Tibial nerve (tissue), 4 donors: ENCODE measurements around the gene SUSD1. TPM values are rescaled to one million over a fixed set of nuclear protein-coding genes. Genes with fewer than 3 reads are reported as not detected.

ENCODE experiments used
- DNase-seq, 2 donors: peaks; one replicate each; pipeline ENCODE4 v3.0.0-alpha.2; 2019; ENCODE audit warnings: low spot score in 2 of 2
- H3K27ac ChIP-seq, 4 donors: fragments of 200-600 bp; sonication (generic) in 3 of 4; one replicate each; pipeline ENCODE4 v1.5.1; 2017 to 2019; ENCODE audit warnings: mild to moderate bottlenecking in 1 of 4
- H3K27me3 ChIP-seq, 2 donors: fragments of 200-600 bp; sonication (generic) in 1 of 2; one replicate each; pipeline versions ENCODE4 v1.5.1 to v1.6.0; 2017 to 2019
- H3K36me3 ChIP-seq, 3 donors: fragments of 200-600 bp; sonication (generic); one replicate each; pipeline ENCODE4 v1.5.1; 2018 to 2019
- H3K4me1 ChIP-seq, 4 donors: fragments of 200-600 bp; sonication (generic) in 3 of 4; one replicate each; pipeline ENCODE4 v1.5.1; 2017 to 2019
- H3K4me3 ChIP-seq, 4 donors: fragments of 200-600 bp; sonication (generic) in 3 of 4; one replicate each; pipeline ENCODE4 v1.5.1; 2017 to 2019; ENCODE audit warnings: mild to moderate bottlenecking in 1 of 4, moderate library complexity in 1 of 4
- H3K9me3 ChIP-seq, 4 donors: fragments of 200-600 bp; sonication (generic) in 3 of 4; one replicate each; pipeline ENCODE4 v1.5.1; 2017 to 2019
- EP300 ChIP-seq, 2 donors: sonication (generic); formaldehyde crosslinking; IDR thresholded peaks; one replicate each; pipeline ENCODE4 v1.6.1; 2017; ENCODE audit warnings: antibody characterized with exemption in 2 of 2, mild to moderate bottlenecking in 1 of 2
- POLR2A ChIP-seq, 2 donors: fragments of 450-650 bp; IDR thresholded peaks; one replicate each; pipeline ENCODE4 v1.6.1; 2017; ENCODE audit warnings: antibody characterized with exemption in 2 of 2, mild to moderate bottlenecking in 2 of 2, moderate library complexity in 2 of 2
- WGBS, 2 donors: methylation state at CpG; one replicate each; pipeline ENCODE4 v1.1.5; 2018; 5-methylcytosine and 5-hydroxymethylcytosine counted together
- total RNA-seq, 4 donors: library from RNA; depleted of rRNA; stranded (reverse); fragments of >200 nt; gene quantifications; one replicate each; pipeline ENCODE4 v1.1.0, GENCODE V29; 2016
- TF ChIP-seq, protein P1 (sequence below), 5 experiments: fragments of 200-600 bp in 3 of 5; fragments of 450-650 bp in 2 of 5; sonication (generic) in 3 of 5; IDR thresholded peaks; one replicate each; pipeline ENCODE4 v1.5.1; 2016 to 2019; ENCODE audit warnings: antibody characterized with exemption in 5 of 5, mild to moderate bottlenecking in 3 of 5, moderate library complexity in 2 of 5

The SUSD1 gene
- total RNA-seq, 4 donors from 2014 or later: 6.9 to 19.8 (median 11.5) TPM

DNA sequence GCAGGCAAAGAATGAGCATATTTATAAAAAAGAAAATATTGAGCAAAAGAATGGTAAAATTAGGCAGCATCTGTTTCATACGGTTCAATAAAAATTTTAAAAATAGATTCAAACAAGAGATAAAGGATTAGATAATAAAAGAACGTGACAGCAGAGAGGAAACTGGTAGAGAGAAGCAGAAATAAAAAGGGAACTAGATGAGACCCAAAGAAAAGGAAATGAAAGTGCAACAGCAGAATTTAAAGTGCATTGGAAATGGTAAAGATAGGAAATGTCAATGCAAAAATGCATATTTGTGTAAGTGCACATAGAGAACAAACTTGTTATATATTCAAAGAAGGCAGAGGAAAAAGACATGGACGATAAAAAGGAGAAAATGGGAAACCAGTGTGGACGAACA lies 70.2 kb downstream of the SUSD1 start:
- Histone ChIP-seq H3K4me1 (no peaks in the 10 kb centered on the region), H3K27me3 (no peaks in the 10 kb centered on the region), H3K4me3 (no peak overlapping the region), H3K9me3 (no peaks in the 10 kb centered on the region), H3K27ac (no peak overlapping the region), H3K36me3 (no peaks in the 10 kb centered on the region)
- TF ChIP-seq EP300 (IDR thresholded peaks at IDR 0.05): no peak
- TF ChIP-seq, protein P1, sequence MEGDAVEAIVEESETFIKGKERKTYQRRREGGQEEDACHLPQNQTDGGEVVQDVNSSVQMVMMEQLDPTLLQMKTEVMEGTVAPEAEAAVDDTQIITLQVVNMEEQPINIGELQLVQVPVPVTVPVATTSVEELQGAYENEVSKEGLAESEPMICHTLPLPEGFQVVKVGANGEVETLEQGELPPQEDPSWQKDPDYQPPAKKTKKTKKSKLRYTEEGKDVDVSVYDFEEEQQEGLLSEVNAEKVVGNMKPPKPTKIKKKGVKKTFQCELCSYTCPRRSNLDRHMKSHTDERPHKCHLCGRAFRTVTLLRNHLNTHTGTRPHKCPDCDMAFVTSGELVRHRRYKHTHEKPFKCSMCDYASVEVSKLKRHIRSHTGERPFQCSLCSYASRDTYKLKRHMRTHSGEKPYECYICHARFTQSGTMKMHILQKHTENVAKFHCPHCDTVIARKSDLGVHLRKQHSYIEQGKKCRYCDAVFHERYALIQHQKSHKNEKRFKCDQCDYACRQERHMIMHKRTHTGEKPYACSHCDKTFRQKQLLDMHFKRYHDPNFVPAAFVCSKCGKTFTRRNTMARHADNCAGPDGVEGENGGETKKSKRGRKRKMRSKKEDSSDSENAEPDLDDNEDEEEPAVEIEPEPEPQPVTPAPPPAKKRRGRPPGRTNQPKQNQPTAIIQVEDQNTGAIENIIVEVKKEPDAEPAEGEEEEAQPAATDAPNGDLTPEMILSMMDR (IDR thresholded peaks at IDR 0.05): no peak
- TF ChIP-seq POLR2A (IDR thresholded peaks at IDR 0.05): no peak
- 73 to 75% methylated on average over 4 of the region's 4 CpGs for WGBS, 2 donors
- DNase-seq: no peak

DNA sequence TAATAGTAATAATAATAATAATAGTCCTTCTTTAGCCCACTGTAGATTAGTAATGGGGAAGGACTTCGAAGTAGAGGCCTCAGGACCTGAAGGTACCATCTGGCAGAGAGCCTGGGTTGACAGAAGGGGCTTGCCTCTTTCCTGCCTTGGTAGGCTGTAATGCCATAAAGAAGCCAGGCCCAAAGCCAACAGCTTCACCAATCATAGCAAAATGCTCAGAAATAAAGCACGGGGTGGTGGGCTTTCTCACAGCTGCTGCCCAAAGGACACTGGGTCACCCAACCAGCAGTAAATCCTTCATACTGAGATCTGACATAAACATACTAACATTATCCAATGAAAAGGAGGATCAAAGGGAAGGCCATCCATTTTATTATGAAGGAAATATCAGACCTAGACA lies 70.7 kb downstream of the SUSD1 start:
- 90 to 92% methylated on average over 2 of the region's 2 CpGs for WGBS, 2 donors
- DNase-seq: no peak
- H3K4me1 ChIP-seq: no peaks in the 10 kb centered on the region
- TF ChIP-seq POLR2A (IDR thresholded peaks at IDR 0.05) (no peak), EP300 (IDR thresholded peaks at IDR 0.05) (no peak)
- TF ChIP-seq, protein P1 (IDR thresholded peaks at IDR 0.05): no peak
- H3K4me3 ChIP-seq: no peak overlapping the region
- no peaks in the 10 kb centered on the region for H3K9me3 ChIP-seq
- H3K36me3 ChIP-seq: no peaks in the 10 kb centered on the region
- H3K27me3 ChIP-seq: no peaks in the 10 kb centered on the region
- H3K27ac ChIP-seq: no peak overlapping the region

DNA sequence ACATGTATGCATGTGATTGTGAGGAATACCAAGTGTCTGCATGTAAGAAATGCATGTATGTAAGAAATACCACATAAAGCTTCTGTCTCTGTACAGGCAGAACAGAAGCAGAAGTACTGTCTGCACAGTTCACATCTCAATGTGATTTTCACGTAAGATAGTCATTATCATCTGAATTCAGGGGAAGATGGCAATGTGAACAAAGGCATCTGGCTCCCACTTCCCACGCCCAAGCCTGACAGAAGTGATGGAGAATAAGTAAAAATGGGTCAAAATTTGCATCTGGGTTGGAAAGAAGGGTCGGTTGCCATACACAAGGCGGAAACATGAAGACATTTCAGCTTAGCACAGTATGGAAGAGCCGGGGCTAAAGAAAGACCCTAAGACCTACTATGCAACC lies 71.7 kb downstream of the SUSD1 start:
- Histone ChIP-seq H3K27me3 (no peaks in the 10 kb centered on the region), H3K36me3 (no peaks in the 10 kb centered on the region), H3K9me3 (no peaks in the 10 kb centered on the region), H3K4me1 (no peaks in the 10 kb centered on the region), H3K27ac (no peak overlapping the region), H3K4me3 (no peak overlapping the region)
- 93% methylated on average over 5 of the region's 5 CpGs for WGBS, 2 donors
- TF ChIP-seq POLR2A (IDR thresholded peaks at IDR 0.05) (no peak), EP300 (IDR thresholded peaks at IDR 0.05) (no peak)
- TF ChIP-seq, protein P1 (IDR thresholded peaks at IDR 0.05): no peak
- DNase-seq: no peak

DNA sequence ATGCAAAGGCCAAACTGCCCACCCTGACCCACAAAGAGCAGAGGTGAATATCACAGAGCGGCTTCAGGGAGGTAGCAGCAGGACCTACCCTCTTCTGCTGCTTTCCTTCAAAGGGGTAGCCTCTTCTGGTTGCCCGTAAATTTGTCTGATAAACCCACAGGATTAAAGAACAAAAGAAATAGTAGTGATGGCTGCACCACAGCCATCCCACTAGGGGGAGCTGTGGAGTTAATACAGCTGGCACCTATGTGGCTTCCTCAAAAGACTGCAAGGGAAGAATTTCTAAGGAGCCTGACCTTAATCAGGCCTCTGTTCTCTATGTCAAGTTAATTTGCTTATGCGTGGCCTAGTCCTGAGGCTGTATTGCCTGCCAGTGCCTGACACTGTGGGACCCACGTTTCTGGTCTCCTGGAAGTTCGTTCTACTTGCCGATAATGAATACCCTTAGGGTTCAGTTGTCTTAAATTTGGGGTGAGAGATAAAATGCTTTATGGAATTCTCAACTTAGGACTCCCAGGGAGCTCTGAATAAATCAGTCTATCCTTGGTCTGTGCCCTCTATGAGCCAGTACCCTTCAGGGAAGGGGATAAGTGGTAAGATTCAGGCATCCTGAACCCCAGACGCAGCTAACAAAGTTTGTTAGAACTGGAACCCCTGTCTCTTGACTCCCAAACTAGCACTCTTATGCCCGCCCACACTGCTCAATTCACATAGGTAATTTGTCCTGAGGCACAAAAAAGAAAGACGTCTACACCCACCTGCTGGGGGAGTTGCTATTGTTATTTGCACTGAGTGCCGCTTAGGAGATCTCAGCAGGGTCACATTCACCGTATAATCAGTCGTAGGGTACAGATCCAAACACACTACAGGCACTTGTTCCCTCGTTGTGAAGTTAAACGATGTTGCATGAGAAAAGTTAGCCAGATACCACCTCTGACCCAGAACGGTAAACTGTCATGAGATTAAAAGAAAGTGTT lies 77.1 kb downstream of the SUSD1 start:
- Histone ChIP-seq H3K27me3 (no peaks in the 10 kb centered on the region), H3K9me3 (no peaks in the 10 kb centered on the region), H3K4me1 (peaks cover 0 to 3% (median 0%) of the 10 kb centered on the region in 4 donors), H3K4me3 (no peak overlapping the region), H3K27ac (no peak overlapping the region), H3K36me3 (no peaks in the 10 kb centered on the region)
- peak in 1 of 2 donors; percentile 65 for DNase-seq
- TF ChIP-seq, protein P1 (IDR thresholded peaks at IDR 0.05): peak; percentile 79 to 88 (median 83)
- no peak for TF ChIP-seq POLR2A (IDR thresholded peaks at IDR 0.05)
- WGBS, 2 donors: 69 to 71% methylated on average over 15 of the region's 15 CpGs

DNA sequence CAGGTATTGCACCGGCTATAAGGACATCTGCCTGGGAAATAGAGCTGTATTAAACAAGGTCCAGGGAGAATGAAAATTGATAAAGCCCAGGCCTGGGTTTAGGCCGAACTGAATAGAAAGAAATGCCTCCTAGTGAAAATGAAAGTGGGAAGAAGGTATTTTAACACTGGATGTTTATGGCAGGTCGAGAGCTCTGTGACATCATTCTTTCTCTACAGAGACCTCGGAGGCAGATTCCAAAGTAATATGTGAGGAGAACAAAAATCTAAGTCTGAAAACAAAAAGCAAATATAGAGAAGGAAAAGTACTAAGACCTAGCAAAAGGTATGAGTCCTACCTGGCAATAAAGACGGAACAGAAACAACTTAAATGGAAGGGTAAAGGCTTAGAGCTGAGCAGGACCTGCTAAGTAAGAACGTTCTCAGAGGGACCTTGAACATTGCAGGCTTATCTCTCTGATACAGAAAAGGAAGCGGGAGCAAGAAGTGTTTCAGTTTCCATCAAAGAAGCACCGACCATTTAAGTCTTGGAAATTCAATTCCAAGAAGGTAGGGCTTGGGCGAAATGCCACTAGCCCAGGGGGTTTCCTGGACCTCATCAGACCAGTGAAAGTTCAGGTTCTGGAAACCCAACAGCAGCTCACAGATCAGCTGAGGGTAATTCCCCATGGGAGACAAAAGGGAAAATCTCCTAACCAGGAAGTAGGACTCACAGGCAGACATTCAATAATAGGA lies 80.0 kb downstream of the SUSD1 start:
- no peak for DNase-seq
- H3K4me3 ChIP-seq: no peak overlapping the region
- 83 to 84% methylated on average over 9 of the region's 9 CpGs for WGBS, 2 donors
- H3K9me3 ChIP-seq: no peaks in the 10 kb centered on the region
- peaks cover 0 to 3% (median 0%) of the 10 kb centered on the region in 4 donors for H3K4me1 ChIP-seq
- no peaks in the 10 kb centered on the region for H3K27me3 ChIP-seq
- no peaks in the 10 kb centered on the region for H3K36me3 ChIP-seq
- H3K27ac ChIP-seq: no peak overlapping the region
- TF ChIP-seq, protein P1 (IDR thresholded peaks at IDR 0.05): no peak
- TF ChIP-seq POLR2A (IDR thresholded peaks at IDR 0.05) (no peak), EP300 (IDR thresholded peaks at IDR 0.05) (no peak)
